ENCODE data around the gene TREML2. TPM values are rescaled to one million over a fixed set of nuclear protein-coding genes. Genes with fewer than 3 reads are reported as not detected.
A peak's percentile ranks its signal among the peaks of the same experiment; 100 is the strongest.

Gene TREML2
- total RNA-seq, 1 donor from 2014 or later = 0.39 TPM

DNA sequence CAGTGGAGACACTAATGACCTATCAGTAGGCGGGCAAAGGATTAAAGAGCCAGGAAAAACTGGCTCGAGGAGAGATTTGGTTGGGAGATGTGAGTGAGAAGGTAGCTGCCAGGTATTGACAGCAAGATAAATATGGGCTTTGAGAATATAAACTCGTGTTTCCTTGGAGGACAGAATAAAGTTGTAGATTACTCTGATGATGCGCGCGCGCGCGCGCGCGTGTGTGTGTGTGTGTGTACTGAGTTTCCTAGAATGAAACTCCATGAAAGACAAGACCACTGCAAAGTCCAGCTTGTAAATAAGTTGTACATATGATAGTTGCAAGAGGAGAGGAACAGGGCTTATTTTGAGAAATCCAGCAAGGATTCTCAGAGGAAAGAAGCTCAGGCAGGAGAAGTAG, 24.8 kb downstream of the TREML2 start:
- no peak for DNase-seq

DNA sequence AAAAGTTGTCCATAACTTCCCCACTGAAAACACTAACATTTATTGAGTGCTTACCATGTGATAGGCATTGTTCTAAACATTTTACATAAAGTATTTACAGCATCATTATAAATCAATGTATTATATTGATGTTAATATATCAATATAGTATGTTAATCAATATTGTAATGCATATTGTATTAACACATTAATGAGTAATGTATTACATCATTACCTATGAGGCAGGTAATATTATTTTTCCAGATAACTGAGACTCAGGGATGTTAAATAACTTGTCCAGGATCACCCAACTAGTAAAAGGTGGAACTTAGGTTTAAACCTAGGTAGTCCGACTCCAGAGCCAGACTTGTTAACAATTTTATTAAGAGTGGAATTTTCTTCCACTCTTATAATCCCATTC, 25.9 kb downstream of the TREML2 start:
- no peak for DNase-seq

GRCh38 chr6:41174610-41175009, 26.3 kb downstream of the TREML2 start:
- DNase-seq = no peak

DNA sequence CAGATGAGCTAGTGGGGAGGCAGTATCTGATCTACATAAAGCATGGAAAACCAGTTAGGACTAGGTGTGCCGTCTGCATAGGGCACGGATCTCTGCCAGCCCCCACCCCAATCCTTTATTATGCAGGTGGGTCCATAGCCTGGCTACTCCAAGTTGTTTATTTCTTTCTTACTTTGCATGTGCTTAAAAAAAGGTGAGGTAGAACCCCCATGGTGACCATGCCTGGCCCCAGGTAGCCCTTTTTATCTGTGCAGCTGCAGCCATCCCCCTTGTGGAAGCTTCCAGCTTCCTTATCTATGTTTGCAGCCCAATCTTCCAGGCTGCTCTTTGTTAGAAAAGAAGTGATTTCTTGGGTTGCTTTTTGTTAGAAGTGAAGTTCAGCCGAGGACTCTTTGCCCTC, 29.0 kb downstream of the TREML2 start:
- no peak for DNase-seq

GRCh38 chr6:41170547-41171160, 30.3 kb downstream of the TREML2 start:
- no peak for DNase-seq

- no peak for DNase-seq
These were observed 33.6 kb downstream of the TREML2 start for GRCh38 chr6:41167173-41167963.

- DNase-seq = peak; percentile 30
These were observed 36.3 kb downstream of the TREML2 start for GRCh38 chr6:41164551-41165120.

GRCh38 chr6:41163419-41163717, 37.6 kb downstream of the TREML2 start:
- DNase-seq = no peak

DNA sequence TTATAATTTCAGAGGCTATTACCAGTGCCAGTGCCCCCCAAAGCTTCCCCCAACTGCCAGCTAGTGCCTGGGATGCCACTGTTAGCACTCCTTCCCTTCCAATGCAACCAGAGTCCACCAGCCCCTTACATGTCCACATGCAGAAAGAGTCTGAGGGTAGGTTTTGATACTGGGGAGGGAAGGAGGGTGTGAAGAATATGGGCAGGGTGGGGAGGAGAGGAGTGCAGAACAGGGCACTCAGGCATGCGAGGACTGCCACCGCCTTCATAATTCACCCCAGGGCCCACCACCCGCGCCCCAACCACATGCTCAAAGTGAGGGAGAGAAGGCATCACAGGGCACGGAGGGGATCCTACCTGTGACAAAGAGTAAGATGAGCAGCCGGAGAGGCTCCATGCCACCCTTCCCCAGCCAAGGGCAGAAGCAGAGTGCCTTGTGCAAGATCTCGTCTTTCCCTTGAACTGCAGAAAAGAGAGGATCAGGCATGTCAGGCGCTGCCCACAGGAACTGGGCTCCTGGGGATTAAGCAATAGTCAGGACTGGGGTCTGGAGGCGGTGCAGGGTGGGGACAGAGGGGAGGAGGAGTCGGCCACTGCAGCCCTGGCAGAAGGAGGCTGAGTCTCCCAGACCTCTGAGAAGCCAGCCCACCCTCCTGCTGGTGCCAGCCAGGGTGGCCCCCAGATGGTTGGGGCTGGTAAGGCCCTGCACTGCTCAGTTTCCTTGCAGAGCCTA, 38.1 kb downstream of the TREML2 start, which contains the start of gene TREM2:
Gene TREM2 (minus strand): TSS at position 430 of the 732 bp plus-strand sequence. CDS start 34 bp downstream, at position 396.
- no peak for DNase-seq

GRCh38 chr6:41161851-41162552, 38.9 kb downstream of the TREML2 start:
- no peak for DNase-seq

DNA sequence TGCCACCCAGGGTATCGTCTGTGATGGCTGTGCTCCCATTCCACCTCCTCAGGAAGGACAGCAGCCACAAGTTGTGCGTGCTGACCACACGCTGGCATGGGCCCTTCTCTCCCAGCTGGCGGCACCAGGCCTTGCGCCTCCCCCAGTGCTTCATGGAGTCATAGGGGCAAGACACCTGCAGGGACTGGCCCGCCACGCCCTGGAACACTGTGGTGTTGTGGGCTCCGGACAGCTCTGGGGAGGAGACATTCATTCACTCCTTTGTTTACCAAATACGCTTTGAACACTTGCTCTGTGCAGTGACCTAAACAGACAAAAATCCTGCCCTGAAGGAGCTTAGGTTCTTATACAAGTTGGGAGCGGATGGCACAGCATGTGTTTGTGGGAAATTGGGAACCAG, 39.6 kb downstream of the TREML2 start:
- no peak for DNase-seq

GRCh38 chr6:41160933-41161332, 40.0 kb downstream of the TREML2 start:
- no peak for DNase-seq

GRCh38 chr6:41159415-41160082, 41.4 kb downstream of the TREML2 start:
- no peak for DNase-seq

DNA sequence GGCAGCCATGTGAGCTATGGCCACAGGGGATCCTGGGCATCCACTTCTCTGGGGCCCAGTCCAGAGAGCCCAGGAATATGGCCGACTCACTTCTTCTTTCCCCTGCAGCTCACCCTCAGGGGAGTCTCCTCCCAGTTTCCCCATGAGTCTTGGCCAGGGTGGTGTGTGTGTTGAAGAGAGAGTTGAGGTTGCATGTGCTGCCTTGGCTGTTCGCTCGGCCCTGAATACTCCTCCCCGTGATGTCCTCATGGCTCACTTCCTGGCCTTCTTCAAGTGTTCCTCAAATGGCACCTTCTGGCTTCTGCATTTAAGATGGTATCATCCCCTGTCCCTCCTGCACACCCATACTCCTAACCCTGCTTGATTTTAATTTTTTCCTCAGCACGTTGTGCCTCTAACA, 43.6 kb downstream of the TREML2 start:
- no peak for DNase-seq

GRCh38 chr6:41156771-41157170, 44.2 kb downstream of the TREML2 start:
- no peak for DNase-seq

DNA sequence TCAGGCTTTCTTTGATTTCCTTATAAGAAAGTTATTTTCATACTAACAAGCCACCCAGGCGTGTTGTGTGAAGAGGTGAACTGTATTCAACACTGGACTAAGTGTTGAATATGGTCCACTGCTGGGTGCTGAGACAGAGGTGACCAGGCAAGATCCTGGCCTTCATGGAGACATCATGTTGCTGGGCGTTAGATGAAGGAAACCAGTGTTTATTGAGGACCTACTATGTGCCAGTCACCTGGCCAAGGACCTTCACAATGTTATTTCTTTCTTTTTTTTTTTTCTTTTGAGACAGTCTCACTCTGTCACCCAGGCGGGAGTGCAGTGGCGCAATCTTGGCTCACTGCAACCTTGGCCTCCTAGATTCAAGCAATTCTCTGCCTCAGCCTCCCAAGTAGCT, 44.9 kb downstream of the TREML2 start:
- no peak for DNase-seq

- DNase-seq = no peak
These were observed 45.7 kb downstream of the TREML2 start for GRCh38 chr6:41155132-41155805.

DNA sequence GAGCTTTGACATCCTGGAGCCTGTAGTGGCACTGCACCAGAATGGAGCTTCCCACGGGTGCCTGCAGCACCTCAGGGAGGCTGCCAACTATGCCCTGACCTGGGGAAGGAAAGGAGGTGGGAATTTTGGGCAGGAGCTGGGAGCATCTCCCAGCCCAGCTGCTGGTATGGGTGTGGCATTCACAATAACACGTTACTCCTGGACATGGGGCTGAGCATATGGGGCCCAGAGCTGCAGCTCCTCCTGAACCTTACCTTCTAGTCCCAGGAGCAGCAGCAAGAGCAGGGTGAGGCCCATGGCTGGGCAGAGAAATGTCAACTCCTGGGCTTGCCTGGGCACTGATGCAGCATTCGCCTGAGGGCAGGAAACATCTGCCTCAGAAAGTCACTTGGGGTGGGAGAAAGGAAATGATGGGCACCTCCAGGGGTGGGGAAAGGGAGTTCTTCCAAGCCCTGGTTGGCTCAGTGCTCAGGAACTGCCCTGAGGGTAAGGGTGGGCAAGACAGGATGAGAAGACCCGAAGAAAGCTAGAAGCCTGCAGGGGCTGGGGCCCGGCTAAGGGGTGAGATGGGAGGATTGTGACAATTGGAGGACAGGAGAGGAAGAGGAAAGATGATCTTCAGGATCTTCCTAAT, 46.8 kb downstream of the TREML2 start, which contains the start of gene TREML1:
Gene TREML1 (minus strand): TSS at position 356 of the 634 bp plus-strand sequence. CDS start 59 bp downstream, at position 297.
- DNase-seq = no peak

DNA sequence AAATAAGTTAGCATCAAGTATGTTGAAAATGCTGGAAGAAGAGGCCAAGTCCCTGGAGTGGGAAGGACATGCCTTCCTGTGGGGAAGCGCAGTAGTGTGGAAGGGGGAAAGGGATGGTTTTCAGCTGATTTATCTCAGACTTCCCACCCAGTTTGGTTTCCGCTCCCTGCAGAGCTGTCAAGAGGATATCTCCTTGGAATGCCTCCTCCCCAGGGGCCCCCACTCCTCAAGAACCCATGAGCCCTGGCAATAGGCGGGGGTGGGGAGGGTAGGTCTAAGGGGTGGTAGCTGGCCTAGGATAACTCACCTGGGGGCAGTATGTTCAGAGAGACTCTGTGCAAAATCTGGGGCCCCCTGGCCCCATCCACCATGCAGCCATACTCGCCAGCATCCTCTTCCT, 47.5 kb downstream of the TREML2 start:
- DNase-seq = no peak

GRCh38 chr6:41150671-41151070, 50.3 kb downstream of the TREML2 start:
- no peak for DNase-seq

GRCh38 chr6:41147917-41148316, 53.0 kb downstream of the TREML2 start:
- no peak for DNase-seq
